Stimulated activated CD8-positive, alpha-beta memory T cell treated with anti-CD3 and anti-CD28 coated beads, Interleukin-15, amount 100 ng/mL, for 4 hours (primary cell): ENCODE results near the gene TUBB2B.

Source experiments
- DNase-seq, 2 donors: peaks; one replicate each; pipeline ENCODE4 v3.0.0-alpha.2; 2020; ENCODE audit warnings: low read depth in 2 of 2

TUBB2B gene

DNA sequence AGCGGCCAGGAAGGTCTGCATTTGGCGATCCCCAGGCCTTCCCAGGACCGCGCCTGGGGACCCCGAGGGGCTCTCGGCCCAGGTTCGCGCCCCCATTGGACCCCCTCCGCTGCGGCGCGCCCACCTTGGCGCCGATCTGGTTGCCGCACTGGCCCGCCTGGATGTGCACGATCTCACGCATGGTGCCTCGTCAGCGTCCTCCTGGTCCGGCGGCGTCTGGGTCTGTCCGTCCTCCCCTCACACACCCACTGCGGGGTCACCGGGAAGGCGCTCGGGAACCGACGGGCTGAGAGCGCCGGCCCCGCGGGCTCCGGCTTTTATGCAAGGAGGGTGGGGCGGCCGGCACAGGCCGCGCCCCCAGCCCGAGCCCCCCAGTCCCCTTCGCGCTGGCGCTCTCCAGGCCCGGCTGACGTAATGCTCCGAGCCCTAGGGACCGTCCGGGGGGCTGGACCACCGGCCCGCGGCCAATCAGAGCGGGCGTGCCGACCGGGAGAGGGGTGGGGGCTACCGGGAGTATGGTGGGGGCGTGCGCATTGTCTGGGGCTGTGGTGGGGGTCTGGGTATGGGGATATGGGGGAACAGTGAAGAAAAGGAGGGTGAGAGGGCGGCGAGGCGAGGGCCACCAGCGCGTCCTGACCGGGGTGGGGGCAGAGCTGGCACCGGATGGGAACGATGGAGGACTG is at the start of gene TUBB2B:
TUBB2B (minus strand) TSS at position 291 of the 683 bp plus-strand sequence; CDS start at position 181, 110 bp downstream.
- DNase-seq, result no peak

DNA sequence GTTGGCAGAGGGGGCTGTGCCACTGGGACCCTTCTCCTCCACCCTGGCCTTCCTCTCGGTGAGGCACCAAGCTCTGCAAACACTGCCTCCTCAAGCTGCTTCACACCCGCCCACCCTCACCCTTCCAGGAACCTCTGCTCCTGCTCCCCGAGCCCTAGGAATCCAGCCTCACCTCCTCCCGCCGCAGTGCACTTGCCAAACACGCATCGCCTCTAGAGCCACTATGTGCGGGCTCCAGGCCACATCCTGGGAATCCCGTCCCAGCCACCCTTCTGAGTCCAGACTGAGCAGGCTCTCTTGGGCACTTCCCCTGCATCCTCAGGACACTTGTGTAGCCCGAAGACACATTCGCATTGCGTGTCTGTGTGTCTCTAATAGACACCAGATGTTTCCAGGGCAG is 49.8 kb upstream of the TUBB2B start:
- DNase-seq, result no peak

DNA sequence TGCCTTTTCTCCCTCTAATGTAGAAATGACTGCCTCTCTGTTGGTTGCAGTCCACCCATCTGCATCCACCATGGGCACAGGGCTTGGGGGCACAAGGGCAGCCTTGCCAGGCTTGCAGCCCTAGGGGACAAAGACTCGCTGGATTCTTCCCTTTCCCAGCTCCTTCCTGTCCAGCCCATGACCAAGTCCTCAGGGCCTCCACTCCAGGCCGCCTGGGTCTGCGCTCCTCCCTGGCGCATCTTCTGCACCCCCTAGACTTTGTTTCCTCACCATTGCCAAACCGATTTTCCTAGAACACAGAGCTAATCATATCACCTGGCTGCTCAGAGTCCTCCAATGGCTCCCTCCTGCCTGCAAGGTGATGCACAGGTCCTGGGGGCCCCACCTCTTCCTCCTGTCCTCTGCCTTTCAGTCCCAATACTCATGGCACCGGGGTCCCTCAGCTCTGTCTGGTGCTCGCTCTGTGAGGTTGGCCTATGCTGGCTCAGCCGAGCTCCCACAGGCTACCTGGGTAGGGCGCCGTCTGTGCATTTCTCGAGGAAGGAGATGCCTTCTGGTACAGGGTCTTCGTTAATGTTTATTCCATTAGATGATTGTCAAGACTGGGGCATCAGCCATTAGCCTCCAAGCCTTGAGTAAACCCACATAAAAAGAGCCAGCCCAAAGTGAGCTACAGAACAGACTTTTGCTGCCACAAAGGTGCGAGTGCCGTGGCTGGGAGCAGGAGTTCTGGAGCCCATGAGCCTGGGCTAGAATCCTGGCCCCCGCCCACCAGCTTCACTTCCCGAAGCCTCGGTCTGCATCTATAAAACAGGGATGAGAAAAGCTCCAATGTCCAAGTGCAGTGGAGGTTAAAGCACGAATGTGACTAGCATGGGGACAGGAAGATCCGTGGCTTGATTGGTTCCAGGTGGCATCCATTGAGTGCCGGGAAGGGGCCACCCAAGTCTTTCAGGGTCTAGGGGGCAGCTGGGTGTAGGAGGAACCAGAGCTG is 49.0 kb upstream of the TUBB2B start:
- DNase-seq, result no peak

DNA sequence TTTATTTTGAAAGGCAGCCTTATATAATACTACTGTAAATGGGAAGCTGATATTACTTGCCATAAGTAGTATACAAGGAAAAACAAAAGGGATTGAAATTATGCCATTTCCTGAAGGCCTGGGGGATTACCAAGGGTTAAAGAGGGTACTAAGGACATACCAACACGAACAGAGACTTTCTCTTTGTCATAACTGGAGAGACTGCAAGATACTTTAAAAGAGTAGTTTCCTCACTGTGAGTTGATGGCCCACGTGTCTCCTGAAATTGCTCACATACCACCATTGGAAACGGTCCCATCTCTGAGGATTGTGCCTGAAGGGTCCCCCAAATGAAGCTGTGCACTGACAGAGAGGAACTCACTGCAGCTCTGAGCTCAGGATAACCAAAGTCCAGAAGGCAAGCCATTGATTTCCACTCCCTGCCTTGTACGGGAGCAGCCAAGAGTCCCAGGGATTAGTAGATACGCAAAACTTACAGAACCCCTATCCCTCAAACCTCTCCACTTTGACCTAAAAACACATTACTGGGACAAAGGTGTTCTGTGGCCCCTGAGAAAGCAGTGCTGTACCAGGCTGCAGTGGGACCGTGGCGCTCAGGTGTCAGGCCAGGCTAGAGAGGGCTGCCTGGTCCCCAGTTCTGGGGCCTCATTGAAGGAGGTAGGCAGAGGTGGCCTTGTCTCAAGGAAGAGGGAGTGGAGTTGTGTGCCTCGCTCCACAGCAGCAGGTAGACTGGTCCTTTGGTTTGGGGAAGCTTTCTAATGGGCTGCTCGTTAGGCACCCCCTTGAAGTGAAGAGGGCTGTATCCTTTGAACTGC is 46.5 kb upstream of the TUBB2B start:
- DNase-seq, result no peak

DNA sequence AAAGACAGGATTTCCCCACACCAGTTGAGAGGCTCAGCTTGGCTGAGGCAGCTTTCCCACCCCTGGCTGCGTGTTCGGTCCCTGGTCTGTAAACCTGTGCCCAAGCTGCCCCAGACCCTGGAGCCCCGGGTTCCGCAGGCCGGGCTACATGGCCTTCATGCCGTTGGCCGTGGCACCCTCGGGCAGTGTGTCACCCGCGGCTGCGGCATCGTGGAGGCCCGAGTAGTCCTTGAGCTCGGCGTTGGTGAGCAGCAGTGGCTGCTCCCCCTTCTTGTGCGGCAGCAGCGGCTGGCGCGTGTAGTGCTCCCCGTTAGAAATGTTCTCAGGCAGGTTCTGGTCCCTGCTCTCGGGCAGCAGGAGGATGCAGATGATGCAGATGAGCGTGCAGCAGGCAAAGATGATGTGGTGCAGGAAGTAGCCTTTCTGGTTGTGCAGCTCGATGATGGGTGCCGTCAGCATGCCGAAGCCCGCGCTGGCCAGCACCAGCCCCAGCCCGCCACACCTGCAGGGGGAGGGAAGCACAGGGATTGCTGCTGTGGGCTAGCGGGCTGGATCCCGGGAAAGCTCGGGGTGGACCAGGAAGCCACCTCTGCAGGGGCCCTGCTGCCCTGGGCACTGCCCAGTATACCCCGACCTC is 45.6 kb upstream of the TUBB2B start:
- no peak for DNase-seq

DNA sequence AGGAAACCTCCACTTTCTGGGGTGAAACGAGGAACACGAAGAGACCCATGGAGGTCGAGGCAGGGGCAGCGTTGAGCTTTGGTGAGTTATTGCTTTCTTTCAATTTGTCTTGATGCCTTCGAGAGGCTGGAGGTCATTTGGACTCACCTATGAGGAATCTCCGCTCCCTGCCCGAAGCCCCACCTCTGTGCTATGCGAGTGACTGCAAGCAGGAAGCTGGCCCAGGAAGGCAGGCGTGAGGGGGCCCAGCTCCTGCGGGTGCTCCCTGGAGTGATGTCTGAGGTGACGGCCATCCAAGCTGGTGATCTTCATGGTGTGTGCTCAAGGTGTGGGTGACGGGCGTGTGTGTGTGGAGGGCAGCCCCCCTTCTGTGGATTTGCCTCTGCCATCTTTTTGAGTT is 44.3 kb upstream of the TUBB2B start:
- DNase-seq, result no peak

DNA sequence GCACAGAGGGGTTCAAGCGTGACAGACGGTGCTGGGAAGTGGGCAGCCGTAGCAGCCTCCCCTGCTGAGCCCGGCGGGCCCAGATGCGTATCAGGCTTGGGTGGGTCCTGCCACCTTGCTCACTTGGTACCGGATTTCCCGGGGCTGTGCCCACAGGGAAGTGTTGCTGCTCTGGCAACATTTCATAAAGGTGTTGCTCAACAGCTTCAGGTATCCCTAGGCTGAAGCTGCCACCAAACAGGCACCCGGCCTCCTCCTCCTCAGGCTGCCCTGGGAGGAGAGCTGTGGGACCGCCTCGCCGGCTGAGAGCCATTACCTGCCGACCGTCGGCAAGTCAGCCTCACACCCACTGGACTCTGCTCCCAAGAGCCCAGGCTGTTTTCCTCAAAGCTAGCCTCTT is 42.8 kb upstream of the TUBB2B start:
- DNase-seq, result no peak

DNA sequence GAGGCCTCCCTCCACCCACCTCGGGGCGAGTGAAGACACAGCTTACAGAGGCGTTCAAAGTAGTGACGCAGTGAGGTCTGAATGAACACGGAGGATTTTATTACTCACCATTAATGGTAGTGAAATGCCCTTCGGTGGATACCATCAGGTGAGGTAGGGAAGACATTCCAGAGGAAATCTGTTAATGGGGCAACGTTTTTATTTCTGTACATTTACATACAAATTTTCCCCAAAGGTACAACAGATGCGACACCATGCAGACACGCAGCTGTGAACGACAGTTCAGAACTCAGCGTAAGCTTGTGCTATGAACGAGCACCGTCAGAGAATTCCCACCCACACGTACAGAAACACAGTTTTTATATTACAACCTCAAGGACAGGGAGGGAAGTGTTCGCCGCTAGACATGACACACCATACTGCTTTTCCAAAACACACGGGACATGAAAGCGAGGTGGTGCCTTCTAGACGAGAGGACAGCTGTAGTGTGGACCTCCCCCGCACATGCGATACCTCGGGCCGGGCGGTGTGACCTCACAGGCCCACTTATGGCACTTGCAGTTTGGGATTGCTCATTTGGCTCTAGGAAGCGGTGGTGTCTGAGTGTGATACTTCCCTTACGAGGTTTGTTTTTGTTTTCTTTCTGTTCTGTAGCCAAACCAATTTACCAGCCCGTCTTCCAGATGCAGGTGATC is 42.0 kb upstream of the TUBB2B start:
- no peak for DNase-seq

DNA sequence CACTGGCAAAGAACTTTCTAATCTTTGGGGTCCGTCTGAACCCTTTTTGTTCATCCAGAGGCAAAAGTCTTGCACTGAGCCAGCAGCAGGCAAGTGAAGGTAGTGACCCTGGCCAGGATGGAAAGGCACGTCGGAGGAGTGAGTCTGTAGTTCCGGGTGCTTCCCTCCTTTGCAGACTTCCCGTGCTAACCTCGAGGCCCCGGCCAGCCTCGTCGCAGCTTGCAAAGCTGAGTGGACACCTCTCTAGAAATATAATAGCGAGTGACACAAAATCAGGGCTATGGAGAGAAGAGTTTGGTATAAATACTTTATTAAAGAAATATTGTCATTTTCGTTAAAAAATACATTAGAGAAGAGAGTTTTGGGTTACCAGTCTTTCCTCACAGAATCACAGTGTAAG is 41.2 kb upstream of the TUBB2B start:
- DNase-seq, result no peak

DNA sequence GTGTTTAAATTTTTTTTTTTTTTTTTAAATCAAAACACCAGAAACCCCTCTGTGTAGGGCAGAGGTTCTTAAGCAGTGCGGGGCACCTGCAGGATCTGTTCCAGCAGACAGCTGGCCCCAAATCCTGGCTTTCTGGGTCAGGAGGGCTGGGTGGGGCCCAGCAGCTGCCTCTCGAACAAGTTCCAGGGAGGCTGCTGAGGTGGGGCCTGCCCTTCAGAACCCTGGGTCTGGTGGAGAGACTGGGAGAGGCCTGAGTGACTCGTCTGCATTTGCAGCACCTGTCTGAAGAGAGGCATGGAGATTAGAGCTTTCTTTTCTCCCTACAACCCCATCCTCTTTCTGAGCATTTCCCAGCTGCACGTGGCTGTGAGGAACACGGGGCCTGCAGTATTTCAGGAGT is 39.7 kb upstream of the TUBB2B start:
- DNase-seq, result no peak

DNA sequence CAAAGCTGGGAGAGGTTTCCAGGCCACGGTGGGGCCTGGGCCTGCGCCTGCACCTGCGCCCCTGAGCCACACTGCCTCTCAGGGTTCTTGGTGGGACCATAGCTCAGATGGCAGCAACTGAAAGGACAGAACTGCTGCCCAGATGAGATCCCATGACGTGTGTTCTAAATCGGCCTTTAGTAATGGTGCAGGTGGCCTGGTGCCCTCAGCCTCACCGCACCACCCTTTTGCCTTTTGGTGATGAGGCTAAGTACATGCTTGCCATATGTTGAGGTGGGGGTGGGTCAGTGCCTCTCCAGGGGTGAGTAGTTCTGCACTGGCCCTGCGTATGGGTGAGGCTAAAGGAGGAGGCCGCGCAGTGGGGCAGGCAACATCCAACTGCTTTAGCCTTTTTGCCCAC is 38.7 kb upstream of the TUBB2B start:
- DNase-seq, result no peak

DNA sequence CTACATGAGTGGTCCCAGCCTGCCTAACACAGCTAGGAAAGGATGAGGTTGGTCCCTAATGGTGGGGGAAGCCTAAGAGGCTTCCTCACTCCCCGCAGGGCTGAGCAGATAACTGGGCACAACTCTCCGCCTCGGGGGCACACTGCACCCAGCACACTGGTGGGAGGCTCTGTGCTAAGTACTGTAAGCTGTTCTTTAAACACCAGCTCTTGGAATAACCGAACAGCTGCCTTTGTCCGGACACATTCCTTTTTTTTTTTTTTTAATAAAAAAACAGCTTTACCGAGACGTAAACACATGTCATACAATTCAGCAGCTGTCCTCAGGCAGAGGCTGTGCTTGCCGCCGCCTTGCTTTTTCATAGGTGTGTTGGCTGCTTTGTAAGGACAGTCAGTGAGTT is 38.2 kb upstream of the TUBB2B start:
- no peak for DNase-seq

DNA sequence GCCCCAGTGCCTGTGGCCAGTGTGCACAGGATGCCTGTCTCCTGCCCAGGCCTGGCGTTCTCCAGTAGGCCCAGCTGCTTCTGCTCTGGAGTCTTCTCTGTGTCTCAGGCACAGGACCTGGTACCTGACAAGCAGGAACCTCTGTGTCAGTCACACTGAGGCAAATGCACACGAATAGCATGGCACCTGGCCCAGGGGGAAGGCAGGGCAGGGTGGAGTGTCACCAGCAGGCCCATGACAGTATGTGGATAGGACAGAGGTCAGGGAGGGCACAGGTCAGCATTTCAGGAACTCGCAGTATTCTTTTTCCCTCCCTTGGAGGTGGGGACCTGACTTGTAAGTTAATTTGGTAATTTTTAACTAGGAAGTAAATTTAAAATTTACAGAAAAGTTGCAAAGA is 36.9 kb upstream of the TUBB2B start:
- DNase-seq, result no peak

DNA sequence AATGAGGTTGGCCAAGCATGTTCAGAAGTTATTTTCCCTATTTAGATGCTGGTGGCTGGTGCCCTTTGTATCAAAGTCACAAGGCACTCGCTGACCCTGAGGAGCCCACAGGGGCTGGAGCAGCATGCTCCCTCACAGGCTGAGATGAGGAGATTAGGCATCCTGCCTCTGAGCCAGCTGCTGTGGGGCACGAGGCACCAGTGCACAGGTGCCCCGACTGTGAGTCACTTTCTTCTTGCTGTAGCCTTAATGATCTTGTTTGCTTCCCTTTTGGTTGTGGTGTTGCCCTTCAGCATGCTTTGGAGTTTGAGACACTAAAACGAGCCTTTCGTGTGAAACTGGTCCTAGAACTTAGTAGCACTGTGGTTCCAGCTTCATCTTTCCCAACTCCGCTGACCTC is 35.6 kb upstream of the TUBB2B start:
- no peak for DNase-seq

DNA sequence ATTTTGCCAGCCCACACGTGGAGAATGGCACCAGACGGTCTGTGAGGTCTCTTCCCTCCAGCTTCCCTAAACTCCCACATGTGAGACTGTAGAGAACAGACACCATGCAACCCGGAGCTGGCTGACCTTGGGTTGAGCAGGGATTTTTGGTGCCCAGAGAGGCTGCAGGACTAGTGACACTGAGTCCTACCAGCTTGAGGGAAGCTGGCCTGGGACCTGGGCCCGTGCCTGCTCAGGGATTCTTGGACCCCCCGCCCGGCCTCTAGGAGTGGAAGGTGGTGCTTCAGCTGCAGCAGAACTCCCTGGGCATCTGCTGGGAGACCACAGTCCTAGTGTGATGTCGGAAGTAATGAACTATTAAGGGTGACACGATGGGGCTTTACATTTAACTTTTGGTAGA is 34.5 kb upstream of the TUBB2B start:
- no peak for DNase-seq

DNA sequence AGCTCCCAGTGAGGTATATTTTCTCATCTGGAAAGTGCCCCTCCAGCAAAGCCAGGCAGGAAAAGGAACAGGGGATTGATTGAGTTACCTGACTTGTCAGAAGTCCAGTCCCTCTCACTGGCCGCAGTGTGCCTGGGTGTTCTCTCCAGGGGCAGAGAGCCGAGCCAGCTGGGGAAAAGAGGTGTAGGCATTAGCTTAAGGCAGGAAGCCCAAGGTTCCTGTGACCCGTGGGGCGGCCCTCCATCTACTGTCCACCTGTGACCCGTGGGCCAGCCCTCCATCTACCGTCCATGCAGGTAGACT is 34.0 kb upstream of the TUBB2B start:
- DNase-seq, result no peak

DNA sequence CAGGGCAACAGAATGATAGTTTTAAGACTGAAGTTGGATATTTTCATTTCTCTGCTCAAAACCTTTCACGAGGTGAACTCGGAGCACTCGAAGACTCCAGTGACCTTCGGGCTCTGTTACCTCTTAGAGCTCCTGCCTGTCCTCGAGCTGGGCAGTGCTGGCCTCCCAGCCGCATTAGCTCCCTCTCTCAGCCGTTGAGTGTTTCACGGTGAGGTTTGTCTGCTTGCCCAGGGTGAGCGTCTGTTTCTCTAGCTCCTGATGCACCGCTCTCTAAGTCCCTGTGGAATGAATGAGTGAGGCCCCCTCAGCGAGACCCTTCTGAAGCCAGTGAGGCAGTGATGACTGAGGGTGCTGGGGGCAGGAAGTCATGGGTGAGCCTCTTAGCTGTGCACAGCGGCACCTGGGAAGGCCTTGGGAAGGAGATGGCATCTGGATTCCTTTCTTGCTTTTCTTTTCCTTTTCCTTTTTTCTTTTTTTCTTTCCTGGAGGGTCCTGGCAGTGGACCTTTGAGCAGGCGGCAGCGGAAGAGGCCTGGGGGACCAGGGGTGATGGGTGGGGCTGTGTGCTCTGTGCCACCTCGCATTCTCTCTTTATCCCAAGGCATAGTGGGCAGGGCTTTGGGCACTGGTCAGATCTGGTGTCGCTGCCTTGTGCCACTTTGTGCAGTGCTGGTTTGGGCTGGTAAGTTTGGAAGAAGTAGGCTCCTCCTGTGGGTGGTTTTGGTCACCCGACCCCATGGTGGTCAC is 33.5 kb upstream of the TUBB2B start:
- DNase-seq, result no peak

DNA sequence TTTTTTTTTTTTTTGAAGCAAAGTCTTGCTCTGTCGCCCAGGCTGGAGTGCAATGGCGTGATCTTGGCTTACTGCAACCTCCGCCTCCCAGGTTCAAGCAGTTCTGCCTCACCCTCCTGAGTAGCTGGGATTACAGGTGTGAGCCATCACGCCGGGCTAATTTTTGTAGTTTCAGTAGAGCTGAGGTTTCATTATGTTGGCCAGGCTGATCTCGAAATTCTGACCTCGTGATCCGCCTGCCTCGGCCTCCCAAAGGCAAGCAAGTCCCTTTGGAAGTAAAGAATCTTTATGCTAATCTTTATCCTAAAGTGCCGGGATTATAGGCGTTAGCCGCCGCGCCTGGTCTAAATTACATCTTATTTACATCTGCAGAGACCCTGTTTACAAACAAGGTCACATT is 32.8 kb upstream of the TUBB2B start:
- no peak for DNase-seq

DNA sequence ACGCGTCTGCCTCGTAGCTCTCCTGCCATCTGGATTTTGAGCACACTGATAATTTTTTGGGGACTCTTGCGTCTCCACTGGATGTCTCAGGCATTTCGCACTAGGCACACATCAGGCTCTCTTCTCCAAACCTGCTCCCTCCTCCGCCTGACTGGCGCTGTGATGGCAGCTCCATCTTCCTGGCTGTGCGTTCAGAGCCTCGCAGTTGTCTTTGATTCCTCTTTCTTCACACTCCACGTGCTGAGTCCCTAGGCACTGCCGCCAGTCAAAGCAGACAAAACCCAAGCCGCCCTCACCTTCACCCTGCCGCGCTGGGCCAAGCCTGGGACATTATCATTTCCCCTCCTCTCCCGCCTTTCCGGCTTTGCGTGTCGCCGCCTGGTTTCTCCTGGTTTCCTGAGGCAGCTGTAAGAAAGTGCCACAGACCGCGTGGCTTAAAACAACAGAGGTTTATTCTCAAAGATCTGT is 32.1 kb upstream of the TUBB2B start:
- no peak for DNase-seq

DNA sequence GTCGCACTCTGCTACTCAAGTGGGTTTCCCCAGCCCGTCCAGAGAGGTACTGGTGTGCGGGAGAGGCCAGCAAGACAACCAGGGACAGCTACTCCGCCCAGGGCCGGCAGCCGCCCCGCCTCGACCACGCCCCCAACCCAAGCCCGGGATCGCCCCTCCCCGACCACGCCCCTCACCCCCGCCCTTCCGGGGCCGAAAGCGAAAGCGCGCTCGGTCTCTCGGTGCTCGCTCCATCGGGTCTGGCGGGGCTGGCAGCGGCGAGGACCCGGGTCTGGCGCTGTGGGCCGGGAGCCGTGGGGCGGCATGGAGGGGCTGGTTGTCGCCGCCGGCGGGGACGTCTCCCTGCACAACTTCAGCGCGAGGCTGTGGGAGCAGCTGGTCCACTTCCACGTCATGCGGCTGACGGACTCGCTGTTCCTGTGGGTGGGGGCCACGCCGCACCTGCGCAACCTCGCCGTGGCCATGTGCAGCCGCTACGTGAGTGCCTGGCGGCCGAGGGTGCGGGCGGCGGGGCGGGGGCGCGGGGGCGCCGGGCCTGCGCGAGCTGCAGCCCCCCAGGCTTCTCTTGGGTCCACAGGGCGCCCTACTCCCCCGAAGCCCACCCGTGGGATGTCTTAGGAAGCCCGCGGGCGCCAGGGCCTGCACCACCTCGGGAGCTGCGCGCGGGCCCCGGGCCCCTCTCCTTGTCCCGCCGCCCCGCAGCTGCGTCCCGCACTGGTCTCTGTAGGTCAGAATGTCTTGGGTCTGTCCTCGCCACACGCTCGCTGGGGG is 31.5 kb upstream of the TUBB2B start, which contains the start of gene PSMG4:
PSMG4 (plus strand) TSS at position 228 of the 771 bp plus-strand sequence; CDS start at position 304, 76 bp downstream.
- DNase-seq, result peak; percentile 82 to 90
